ENCODE data around the gene SDR9C7. TPM values are rescaled to one million over a fixed set of nuclear protein-coding genes. Genes with fewer than 3 reads are reported as not detected.

The SDR9C7 gene
- total and polyA plus RNA-seq, 2 experiments from 2014 or later, result not detected

GRCh38 chr12:56931474-56931978 lies 2.7 kb downstream of the SDR9C7 start:
- Histone ChIP-seq H3K4me1 (ENCODE audit: insufficient read depth) (no peaks in the 10 kb centered on the region), H4K20me1 (ENCODE audit: insufficient read depth, poor library complexity, severe bottlenecking) (no peaks in the 10 kb centered on the region), H3K9me3 (ENCODE audit: low read depth) (no peaks in the 10 kb centered on the region), H3K27me3 (no peaks in the 10 kb centered on the region), H3K4me2 (peak overlapping the region; percentile 63), H2AFZ (peak overlapping the region; percentile 49), H3K9me2 (replicated peaks; ENCODE audit: insufficient read depth) (no peaks in the 10 kb centered on the region), H3K79me2 (no peaks in the 10 kb centered on the region), H3K27ac (peak overlapping the region; percentile 37), H3K4me3 (no peak overlapping the region), H3K36me3 (replicated peaks; ENCODE audit: insufficient read depth, low read depth) (no peaks in the 10 kb centered on the region)
- 43% methylated on average over 1 of the region's 2 CpGs for WGBS (ENCODE audit: low lambda C conversion rate, missing lambda C conversion rate)
- peak; percentile 64 for DNase-seq (ENCODE audit: low spot score)
- TF ChIP-seq, protein P1, sequence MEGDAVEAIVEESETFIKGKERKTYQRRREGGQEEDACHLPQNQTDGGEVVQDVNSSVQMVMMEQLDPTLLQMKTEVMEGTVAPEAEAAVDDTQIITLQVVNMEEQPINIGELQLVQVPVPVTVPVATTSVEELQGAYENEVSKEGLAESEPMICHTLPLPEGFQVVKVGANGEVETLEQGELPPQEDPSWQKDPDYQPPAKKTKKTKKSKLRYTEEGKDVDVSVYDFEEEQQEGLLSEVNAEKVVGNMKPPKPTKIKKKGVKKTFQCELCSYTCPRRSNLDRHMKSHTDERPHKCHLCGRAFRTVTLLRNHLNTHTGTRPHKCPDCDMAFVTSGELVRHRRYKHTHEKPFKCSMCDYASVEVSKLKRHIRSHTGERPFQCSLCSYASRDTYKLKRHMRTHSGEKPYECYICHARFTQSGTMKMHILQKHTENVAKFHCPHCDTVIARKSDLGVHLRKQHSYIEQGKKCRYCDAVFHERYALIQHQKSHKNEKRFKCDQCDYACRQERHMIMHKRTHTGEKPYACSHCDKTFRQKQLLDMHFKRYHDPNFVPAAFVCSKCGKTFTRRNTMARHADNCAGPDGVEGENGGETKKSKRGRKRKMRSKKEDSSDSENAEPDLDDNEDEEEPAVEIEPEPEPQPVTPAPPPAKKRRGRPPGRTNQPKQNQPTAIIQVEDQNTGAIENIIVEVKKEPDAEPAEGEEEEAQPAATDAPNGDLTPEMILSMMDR (IDR thresholded peaks at IDR 0.05; ENCODE audit: poor library complexity), result no peak
- TF ChIP-seq EZH2 (IDR thresholded peaks at IDR 0.05; ENCODE audit: borderline replicate concordance), result no peak
- TF ChIP-seq EZH2phosphoT487 (IDR thresholded peaks at IDR 0.05; ENCODE audit: low read depth, severe bottlenecking, unreplicated experiment), result no peak

DNA sequence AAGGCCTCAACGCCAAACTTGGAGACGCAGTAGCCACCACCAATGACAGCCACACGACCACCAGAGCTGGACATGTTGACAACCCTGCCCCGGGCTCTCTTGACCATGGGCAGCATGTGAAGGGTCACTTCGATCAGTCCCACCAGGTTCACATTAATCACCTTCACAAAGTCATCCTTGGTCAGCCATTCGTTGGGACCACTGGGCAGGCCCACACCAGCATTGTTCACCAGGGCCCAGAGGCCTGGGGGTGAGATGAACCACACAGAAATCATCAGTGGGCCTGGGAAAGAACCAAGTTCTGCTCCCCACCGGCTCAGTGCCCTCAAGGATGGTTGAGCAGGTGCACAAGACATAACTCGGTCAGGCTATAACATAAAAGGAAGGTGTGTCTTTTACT lies 4.0 kb downstream of the SDR9C7 start:
- Histone ChIP-seq H3K79me2 (no peaks in the 10 kb centered on the region), H3K4me3 (no peak overlapping the region), H3K4me1 (ENCODE audit: insufficient read depth) (no peaks in the 10 kb centered on the region), H3K36me3 (replicated peaks; ENCODE audit: insufficient read depth, low read depth) (no peaks in the 10 kb centered on the region), H3K27ac (no peak overlapping the region), H2AFZ (no peak overlapping the region), H3K9me3 (ENCODE audit: low read depth) (no peaks in the 10 kb centered on the region), H3K9me2 (replicated peaks; ENCODE audit: insufficient read depth) (no peaks in the 10 kb centered on the region), H3K4me2 (no peak overlapping the region), H4K20me1 (ENCODE audit: insufficient read depth, poor library complexity, severe bottlenecking) (no peaks in the 10 kb centered on the region), H3K27me3 (no peaks in the 10 kb centered on the region)
- TF ChIP-seq EZH2 (IDR thresholded peaks at IDR 0.05; ENCODE audit: borderline replicate concordance) (no peak), EZH2phosphoT487 (IDR thresholded peaks at IDR 0.05; ENCODE audit: low read depth, severe bottlenecking, unreplicated experiment) (no peak)
- TF ChIP-seq, protein P1 (IDR thresholded peaks at IDR 0.05; ENCODE audit: poor library complexity), result no peak
- DNase-seq (ENCODE audit: low spot score), result no peak
- 91% methylated on average over 8 of the region's 8 CpGs for WGBS (ENCODE audit: low lambda C conversion rate, missing lambda C conversion rate)

DNA sequence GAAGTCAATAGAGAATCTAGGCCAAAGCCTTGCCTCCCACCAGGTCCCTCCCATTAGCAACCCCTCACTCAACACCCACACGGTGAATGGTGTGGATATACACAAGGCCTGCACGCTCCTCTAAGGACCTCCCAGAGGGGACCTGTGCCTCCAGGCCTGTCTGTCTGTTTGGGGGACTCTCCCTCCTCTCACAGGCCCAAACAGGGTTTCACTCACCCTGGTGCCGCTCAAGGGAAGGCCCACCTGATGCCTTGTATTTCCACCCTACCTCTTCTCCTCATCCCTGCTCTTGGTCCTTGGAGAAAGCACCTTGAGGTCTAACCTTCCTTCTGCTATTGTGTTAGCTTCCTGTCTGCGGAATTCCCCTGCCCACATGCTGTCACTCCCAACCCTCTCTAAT lies 4.4 kb downstream of the SDR9C7 start:
- Histone ChIP-seq H3K9me2 (replicated peaks; ENCODE audit: insufficient read depth) (no peaks in the 10 kb centered on the region), H3K9me3 (ENCODE audit: low read depth) (no peaks in the 10 kb centered on the region), H3K27ac (no peak overlapping the region), H3K4me1 (ENCODE audit: insufficient read depth) (no peaks in the 10 kb centered on the region), H3K36me3 (replicated peaks; ENCODE audit: insufficient read depth, low read depth) (no peaks in the 10 kb centered on the region), H3K79me2 (no peaks in the 10 kb centered on the region), H3K4me3 (no peak overlapping the region), H3K27me3 (no peaks in the 10 kb centered on the region), H4K20me1 (ENCODE audit: insufficient read depth, poor library complexity, severe bottlenecking) (no peaks in the 10 kb centered on the region), H2AFZ (no peak overlapping the region), H3K4me2 (no peak overlapping the region)
- 95% methylated on average over 4 of the region's 4 CpGs for WGBS (ENCODE audit: low lambda C conversion rate, missing lambda C conversion rate)
- DNase-seq (ENCODE audit: low spot score), result no peak
- TF ChIP-seq EZH2 (IDR thresholded peaks at IDR 0.05; ENCODE audit: borderline replicate concordance), result no peak
- TF ChIP-seq, protein P1 (IDR thresholded peaks at IDR 0.05; ENCODE audit: poor library complexity), result no peak
- TF ChIP-seq EZH2phosphoT487 (IDR thresholded peaks at IDR 0.05; ENCODE audit: low read depth, severe bottlenecking, unreplicated experiment), result no peak

Measured in hepatocyte (in vitro differentiated cells).